Measurements from ENCODE around the gene STOML2.

Gene STOML2

GRCh38 chr9:35107297-35108290, 4.7 kb upstream of the STOML2 start:
- DNase-seq = no peak

GRCh38 chr9:35106343-35106730, 3.4 kb upstream of the STOML2 start:
- no peak for DNase-seq

GRCh38 chr9:35105571-35106342, 2.8 kb upstream of the STOML2 start:
- DNase-seq = no peak

- no peak for DNase-seq
Observed at GRCh38 chr9:35105126-35105525, 2.2 kb upstream of the STOML2 start.

DNA sequence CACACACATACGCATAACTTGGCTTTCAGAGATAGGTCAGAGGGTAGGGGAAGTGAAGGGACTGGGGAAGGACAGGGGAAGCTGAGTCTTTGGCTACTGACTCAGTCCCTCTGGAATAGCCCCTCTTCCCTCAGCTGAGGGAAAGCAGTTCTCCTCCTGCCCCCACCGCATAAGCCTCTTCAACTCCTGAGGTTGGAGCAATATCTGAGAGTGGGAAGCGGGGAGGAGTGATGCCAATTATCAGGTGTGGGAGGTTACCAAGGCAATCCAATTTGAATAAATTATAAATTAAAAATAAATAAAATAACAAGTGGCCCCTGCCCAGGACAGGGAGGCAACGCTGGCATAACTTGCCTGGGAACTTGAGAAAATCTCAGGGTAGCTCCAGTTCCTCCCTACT, 1.7 kb upstream of the STOML2 start:
- no peak for DNase-seq

DNA sequence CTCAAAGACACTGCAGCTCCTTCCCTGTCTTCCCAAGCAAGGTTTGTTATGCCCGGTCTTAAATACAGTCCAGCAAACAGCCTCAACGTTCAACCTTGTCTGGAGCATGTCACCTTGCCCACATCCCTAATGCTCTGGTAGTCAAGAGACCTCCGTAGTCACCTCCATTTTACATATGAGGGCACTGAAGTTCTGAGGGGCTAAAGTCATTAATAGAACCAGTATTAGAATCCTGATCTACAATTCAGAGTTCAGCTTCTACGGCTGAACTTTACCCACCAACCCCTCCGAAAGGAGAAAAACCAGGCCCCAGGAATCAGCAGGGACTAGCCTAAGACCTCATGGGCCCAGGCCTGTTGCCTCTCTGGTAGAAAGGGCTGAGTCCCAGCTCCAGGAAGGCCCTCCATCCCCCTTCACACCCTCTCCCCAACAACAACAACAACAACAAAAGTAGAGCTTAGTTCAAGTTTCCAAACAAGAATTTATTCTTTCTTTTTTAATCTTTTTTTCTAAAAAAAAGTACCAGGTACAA, 795 bp upstream of the STOML2 start:
- DNase-seq = no peak

GRCh38 chr9:35102465-35102768, 514 bp downstream of the STOML2 start:
- DNase-seq = no peak

GRCh38 chr9:35097573-35097972, 5.4 kb downstream of the STOML2 start:
- DNase-seq = no peak

- peak; percentile 89 for DNase-seq
Observed at GRCh38 chr9:35096035-35096849, 6.7 kb downstream of the STOML2 start, which contains the start of gene PIGO. Gene PIGO (minus strand): TSS chr9:35096591. CDS start chr9:35095565, 1,026 bp downstream.

DNA sequence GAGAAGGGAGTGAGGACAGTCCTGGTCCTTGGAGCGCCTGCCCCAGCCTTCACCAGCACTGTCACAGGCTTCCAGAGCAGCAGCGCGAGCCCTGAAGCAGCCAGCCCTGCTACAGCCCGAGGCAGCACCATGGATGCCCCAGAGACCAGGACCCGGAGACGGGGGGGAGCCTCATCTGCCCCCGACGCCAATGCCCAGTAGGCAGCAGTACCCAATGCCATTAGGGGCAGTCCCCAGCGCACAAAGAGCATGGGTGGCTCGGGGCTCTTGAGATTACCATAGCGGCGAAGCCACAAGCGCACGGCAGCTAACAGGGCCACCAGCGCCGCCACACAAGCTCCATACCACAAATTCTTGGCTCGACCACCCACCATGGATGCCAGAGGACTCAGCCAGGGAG, 11.4 kb downstream of the STOML2 start:
- DNase-seq = no peak

DNA sequence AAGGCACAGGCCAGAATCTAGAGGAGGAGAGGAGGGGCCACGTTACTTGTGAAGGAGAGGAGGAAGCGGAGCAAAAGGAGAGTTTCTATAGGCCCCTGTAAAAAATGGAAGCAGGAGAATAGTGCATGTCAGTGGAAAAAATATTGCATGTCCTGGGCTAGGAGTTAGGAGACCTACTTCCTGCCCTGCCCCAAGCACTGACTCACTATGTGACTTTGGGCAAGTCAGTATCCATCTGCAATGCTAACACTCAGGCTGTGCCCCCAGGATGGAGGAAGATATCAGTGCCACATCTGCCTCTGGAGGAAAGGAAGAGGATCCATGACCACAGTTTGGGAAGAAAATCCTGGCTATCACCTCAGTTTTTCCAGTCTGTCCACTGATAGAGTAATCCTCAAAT, 13.5 kb downstream of the STOML2 start:
- DNase-seq = no peak

GRCh38 chr9:35085078-35085477, 17.9 kb downstream of the STOML2 start:
- DNase-seq = no peak

DNA sequence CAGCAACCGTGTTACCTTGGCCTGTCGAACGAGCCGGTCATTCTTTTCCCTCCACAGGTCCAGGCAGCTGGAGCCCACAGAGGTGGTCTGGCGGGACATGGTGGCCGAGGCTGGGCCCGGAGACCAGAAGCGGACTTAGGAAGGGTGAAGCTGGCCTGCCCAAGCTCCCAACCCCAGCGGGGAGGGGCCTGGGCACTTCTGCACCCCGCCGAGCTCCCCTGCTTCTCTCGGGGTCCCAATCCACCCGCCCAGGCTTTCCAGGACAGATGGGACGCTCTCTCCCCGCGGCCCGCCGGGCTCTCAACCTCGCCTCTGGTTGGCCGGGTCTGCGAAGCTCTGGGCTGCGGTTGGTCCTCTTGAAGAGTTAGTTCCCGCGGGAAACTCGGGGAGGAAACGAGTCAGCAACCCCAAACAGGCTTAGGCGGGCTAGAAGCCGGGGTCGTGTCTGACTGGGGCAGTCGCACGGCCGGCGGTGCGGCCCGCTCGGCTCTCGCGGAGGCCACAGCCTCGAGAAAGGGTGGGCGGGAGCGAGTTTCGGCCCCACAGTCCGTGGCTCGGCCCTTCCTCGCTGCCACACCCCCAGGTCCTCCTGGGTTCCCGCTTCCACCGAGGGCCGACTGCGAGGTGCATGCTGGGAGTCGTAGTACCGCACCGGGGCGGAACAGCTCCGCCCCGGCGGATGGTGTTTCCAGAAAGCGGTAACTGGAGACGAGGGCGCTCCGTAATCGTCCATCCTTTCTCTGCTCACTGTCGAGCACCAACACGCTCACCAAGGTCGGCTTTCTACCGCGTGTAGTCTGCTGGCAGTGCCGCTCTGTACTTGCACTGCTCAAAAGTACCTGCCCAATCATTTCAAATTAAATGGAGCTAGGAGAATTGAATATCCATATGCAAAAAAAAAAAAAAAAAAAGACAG, 23.2 kb downstream of the STOML2 start, which contains the start of gene FANCG:
FANCG (minus strand) TSS at position 517 of the 916 bp plus-strand sequence; CDS start at position 99, 418 bp downstream.
- peak; percentile 80 for DNase-seq

- no peak for DNase-seq
Observed at GRCh38 chr9:35079041-35079425, 23.9 kb downstream of the STOML2 start.

DNA sequence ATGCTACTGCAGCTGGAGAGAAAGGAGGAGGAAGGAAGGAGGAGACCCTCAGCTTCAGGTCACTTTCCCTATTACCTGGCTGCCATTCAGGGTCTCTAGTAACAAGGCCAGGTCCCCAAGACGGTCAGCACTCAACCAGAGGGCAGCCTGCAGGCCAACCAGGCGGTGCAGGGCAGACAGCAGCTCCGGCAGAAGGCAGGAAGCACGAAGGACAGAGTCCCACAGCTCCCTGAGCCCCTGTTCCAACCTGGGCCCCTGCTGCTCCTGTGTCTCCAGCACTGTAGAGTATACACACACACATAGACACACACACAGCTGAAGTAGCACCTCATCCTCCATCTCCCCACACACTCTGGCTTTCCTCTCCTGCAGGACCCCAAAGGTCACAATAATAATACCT, 24.9 kb downstream of the STOML2 start:
- DNase-seq = no peak

DNA sequence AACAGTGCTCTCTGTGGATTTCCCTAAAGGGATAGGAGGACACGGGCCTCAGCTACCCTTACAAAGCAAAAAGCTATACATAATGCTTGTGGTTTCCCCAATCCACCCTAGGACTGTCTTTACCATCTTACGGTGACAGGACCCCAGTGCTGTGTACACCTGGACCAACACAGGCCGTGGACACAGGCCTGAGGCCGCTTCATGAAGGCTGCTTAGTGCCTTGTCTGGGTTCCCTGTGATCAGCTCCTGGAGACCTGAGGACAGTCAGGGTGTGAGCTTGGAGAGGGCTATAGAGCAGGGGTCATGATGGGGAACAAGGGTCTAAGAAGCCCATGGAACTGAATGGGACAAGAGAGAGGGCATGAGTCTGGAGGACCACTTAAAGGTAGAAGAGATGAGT, 26.1 kb downstream of the STOML2 start:
- no peak for DNase-seq

- no peak for DNase-seq
Observed at GRCh38 chr9:35075358-35075757, 27.6 kb downstream of the STOML2 start.

- no peak for DNase-seq
Observed at GRCh38 chr9:35074791-35075190, 28.1 kb downstream of the STOML2 start.

- no peak for DNase-seq
Observed at GRCh38 chr9:35074141-35074540, 28.8 kb downstream of the STOML2 start.

GRCh38 chr9:35073279-35073612, 29.7 kb downstream of the STOML2 start:
- DNase-seq = no peak

DNA sequence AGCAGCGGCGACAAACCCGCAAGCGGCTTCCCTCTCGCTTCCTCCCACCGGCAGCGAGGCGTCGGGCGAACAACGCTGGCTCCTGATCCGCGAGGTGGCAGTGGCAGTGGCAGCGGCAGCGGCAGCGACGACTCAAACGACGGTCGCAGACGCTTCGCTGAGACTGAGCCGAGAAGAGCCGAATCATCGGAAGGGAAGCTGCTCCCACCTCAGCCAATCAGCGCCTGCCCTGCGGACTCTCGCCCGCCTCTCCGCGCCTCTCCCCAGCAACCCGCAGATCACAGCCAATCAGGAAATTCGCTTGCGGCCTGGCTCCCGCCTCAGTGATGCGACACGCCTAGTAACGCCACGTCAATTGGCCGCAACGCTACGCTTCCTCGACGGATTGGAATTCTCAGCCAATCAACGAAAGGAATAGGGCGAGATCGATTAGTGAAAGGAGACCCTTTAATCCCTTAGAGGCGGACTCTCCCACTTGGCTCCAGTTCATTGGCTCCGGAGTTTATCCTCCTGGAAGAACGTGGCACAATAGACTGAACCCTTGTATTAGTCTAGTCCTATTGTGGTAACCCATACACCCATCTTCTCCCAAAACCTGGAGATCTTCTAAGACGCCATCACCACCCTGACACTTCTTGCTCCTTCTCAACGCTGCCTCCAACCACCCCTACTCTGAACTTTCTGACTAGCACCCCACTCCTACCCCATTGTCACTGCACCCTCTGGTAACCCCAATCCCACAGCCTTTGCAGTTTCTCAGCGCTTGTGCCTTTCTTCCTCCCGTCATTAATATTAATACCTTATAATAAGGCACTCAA, 30.3 kb downstream of the STOML2 start, which contains the start of gene VCP:
VCP (minus strand) TSS at position 165 of the 818 bp plus-strand sequence. CDS start 272 bp downstream, outside the sequence.
- DNase-seq = peak; percentile 95
